Neural cell (in vitro differentiated cells): ENCODE results near the gene SPRN.

Experiments used
- CTCF ChIP-seq: fragments of 450-650 bp; IDR thresholded peaks from 2 replicates; pipeline ENCODE4 v1.5.1; 2014; ENCODE audit warnings: antibody characterized with exemption, mild to moderate bottlenecking, moderate library complexity; ENCODE audit not compliant: poor library complexity, severe bottlenecking
- RAD21 ChIP-seq: fragments of 450-650 bp; conservative IDR thresholded peaks from 2 replicates; pipeline ENCODE4 v1.6.1; 2014; ENCODE audit warnings: antibody characterized with exemption, mild to moderate bottlenecking, moderate library complexity
- REST ChIP-seq: IDR thresholded peaks from 2 replicates; pipeline ENCODE4 v1.6.1; 2012; ENCODE audit warnings: borderline replicate concordance

- no peak for TF ChIP-seq RAD21
- TF ChIP-seq REST = no peak
- TF ChIP-seq CTCF = no peak
Observed at GRCh38 chr10:133394801-133395221, 29.6 kb downstream of the SPRN start.
